Measurements from ENCODE around the gene NEIL3.
"Not testable (repeated sequence)": the region's sequence is repeated elsewhere in the genome, so short reads cannot be mapped to it uniquely, and the experiment has no call there.

The NEIL3 gene

DNA sequence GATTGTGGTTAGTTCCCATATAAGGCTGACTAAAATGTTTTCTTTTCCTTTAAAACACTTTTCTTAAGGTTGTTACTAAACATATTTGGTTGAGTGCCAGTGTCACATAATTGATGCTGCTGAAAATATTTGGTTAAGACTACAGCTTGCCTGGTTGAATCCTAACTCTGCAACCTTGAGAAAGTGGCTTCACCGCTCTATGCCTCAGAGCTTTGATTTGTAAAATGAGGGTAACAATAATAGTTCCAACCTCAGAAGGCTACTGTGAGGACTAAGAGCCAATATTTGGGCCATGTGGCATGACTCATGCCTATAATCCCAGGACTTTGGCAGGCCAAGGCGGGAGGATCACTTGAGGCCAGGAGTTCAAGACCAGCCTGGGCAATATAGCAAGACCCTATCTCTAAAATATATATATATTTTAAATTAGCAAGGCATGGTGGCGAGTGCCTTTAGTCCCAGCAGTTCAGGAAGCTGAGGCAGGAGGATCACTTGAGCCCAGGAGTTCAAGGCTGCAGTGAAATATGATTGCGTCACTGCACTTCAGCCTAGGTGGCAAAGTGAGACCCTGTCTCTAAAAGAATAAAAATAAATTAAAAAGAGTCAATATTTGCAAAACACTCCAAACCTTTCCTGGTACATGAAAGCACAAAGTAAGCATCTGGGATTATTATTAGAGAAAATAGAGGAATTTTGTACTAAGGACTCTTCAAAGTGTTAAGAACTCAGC, 7.1 kb upstream of the NEIL3 start:
- no peak for DNase-seq

DNA sequence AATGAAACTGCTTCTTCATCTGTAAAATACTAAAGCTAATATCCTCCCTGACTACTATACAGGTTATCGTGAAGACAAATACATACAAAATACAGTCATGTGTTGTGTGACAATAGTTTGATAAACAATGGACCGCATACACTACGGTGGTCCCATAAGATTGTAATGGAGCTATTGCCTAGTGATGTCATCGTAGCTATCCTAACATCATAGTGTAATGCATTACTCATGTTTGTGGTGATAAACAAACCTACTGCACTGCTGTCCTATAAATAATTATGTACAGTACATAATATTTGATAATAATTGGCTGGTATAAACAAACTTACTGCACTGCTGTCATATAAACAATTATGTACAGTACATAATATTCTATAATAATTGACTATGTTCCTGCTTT, 5.6 kb upstream of the NEIL3 start:
- no peak for DNase-seq

DNA sequence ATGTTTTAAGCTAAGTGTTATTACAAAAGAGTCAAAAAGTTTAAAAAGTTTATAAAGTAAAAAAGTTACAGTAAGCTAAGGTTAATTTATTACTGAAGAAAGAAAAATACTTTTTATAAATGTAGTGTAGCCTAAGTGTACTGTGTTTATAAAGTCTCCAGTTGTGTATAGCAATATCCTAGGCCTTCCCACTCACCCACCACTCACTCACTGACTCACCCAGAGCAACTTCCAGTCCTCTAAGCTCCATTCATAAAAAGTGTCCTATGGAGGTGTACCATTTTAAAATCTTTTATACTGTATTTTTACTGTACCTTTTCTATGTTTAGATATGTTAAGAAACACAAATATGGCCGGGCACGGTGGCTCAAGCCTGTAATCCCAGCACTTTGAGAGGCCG, 4.8 kb upstream of the NEIL3 start:
- DNase-seq: not testable (repeated sequence)

DNA sequence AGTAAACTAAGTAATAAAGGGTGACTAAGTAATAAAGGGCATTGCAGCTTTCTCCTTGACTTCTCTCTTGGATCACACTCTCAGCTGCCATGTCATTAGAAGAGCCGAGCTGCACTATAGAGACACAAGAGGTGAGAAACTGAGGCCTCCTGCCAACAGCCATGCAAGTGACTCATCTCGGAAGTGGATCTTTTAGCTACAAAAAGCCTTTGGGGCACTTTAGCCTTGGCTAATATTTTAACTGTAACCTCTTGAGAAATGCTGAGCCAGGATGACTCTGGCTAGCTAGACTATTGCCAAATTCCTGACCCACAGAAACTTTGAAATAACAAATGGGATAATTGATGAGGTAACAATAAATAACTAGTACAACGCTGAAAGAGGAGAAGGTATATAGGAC, 1.5 kb upstream of the NEIL3 start:
- DNase-seq: no peak

DNA sequence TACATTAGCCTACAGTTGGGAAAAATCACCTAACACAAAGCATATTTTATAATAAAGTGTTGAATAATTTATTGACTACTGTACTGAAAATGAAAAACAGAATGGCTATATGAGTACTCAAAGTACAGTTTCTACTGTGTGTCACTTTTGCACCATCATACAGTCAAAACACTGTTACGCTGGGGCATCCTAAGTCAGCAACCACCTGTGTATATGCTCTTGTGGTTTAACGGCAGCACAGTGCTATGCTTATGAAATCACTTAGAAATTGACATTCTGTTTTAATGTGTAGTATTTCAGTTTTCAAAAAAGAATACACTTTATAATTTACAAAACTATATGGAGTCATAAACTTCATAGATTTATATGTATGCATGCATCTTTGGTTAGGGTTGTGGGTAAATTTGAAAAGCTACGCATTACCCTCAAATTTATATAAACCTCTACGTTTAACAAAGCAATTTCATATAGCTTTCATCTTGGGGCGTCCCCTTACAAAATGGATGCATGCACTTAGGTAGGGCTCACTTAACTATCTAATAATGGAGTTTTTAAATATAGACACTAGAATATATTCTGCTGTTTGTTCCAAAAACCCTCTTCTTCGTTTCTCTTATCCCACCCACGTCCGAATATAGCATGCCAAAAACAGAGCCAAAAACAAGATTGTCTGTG, 690 bp upstream of the NEIL3 start:
- DNase-seq: peak; percentile 8

DNA sequence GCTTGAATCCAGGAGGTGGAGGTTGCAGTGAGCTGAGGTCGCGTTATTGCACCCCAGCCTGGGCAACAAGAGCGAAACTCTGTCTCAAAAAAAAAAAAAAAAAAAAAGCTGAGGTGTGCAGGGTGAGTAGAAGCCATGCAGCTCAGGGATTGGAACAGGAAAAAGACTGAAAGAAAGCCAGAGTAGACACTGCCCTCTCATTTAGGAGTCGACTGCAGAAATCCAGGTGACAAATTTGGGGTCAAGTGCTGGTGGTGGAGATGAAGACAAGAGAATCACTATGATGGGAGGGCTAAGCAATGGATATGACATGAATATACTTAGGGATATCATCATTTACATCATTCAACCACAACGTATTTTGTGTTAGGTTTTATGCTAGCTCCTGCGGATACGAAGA, 1.9 kb downstream of the NEIL3 start:
- DNase-seq: no peak

DNA sequence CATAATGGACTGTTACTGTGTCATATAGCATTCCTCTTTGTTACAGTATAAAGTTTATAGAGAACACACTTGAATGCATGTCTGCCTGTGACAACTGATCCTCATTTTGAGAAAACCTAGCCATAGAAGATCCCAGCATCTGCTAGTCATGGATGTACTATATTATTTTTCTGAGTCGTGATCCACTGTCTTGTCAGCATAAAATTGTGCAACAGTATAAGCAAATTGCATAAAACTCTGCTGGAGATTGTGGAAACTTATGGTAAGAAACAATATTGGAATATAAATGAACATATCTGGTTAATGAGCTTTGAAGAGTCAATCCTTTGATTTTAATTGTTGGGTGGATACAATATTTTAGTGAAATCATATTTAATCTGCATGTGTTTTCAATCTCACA, 3.6 kb downstream of the NEIL3 start:
- no peak for DNase-seq

DNA sequence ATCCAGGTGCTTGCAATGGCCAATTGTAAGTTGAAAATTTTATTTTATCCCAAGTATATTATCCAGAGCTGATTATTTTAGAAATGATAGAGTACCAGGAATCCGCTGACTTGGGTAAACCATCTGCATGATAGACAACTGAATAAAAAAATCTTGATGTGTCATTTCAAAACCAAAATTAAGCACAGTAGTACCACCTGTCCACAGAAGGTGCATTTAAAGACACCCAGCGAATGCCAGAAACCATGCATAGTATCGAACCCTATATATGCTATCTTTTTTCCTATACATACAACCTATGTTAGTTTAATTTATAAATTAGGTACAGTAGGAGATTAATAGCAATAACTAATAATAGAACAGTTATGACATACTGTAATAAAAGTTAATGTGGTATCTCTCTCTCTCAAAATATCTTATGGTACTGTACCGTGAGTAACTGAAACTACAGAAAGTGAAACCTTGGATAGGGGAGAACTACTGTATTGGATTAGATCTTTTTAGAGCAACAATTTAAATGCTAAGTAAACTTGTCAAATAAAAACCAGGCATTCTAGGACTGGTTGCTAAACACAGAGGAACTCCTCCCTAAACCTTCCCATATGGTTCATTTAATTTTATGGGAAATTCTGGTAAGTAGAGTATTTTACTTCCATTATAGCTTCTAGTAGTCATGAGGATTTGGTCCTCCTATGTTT, 6.2 kb downstream of the NEIL3 start:
- DNase-seq: no peak

DNA sequence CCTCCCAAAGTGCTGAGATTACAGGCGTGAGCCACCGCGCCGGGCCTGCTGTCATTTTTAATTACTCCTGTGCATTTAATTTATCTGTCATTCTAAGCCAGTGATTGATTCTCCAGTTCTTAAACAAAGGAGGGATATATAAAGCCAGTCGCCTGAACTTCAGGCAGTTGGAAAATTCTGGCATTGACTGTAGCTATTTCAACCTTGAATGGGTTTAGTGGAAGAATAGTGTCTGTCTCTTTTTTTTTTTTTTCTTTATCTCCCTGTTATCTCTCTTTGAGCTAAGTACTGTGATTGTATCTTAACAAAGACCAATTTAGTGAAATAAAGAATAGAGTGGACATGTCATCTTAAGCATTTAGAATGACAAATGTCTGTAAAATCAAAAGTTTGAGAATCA, 11.0 kb downstream of the NEIL3 start:
- DNase-seq: no peak

DNA sequence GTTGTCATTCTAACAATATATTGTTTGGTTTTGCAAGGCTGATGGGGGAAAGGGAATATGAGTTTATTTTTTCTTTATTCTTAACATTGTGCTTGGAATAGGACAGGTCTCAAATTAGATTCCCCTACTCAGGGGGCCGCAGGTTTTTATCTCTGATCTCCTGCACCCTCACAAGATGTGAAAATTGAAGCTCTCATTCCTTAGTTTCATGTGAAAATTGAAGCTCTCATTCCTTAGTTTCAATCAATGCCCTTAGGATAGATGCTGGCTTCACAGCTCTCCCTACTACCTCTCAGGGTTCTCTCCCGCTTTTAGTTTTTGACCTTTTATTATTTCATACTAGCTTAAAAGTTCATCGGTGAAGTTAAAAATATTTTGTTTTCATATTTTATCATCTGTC, 12.0 kb downstream of the NEIL3 start:
- DNase-seq: no peak

DNA sequence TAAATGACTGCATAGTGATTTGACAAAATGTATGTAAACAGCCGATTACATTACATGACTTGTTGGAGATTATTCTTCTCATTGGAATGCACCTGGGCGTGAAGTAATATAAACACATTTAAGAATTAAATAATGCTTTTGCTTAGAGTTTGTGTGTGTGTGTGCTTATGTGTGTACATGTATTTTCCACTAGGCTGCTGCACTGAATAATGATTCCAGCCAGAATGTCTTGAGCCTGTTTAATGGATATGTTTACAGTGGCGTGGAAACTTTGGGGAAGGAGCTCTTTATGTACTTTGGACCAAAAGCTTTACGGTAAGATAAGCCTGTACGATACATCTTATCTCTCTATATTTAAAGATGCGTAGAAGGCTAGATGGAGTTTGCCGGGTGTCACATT, 12.6 kb downstream of the NEIL3 start:
- DNase-seq: no peak

DNA sequence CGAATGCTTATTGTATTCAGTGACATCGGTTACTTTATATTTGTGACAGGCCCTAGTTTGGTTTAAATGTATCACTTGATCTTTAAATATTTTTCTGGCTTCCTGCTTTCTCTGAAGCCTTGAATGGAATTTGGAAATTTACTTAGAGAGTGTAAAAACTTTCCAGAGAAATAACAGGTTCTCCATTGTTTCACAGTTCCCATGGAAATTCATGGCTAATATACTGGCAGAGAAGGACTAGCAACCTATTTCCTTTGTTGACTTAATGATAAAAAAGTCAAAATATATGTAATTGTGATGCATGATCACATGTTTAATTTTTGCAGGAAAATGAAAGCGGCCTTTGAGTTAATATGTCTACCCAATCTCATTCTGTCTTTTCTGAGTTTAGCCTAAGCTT, 13.2 kb downstream of the NEIL3 start:
- no peak for DNase-seq

DNA sequence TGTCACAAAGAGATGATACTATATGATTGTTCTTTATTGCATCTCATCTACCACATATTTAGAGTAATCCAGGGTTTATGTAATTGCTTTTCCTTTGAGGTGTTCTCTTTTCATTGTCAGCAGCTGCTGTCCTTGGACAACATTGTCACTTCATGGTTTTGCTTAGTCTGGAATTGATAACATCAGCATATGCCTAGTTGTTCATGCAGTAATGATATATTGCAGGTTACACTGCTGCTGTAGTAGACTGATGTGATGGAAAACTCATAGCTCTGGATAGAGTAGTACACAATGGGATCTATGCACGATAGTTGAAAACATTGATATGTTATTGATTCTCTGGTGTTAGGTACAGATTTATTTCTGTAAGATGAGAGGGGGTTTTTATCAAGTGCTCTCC, 13.7 kb downstream of the NEIL3 start:
- DNase-seq: no peak

DNA sequence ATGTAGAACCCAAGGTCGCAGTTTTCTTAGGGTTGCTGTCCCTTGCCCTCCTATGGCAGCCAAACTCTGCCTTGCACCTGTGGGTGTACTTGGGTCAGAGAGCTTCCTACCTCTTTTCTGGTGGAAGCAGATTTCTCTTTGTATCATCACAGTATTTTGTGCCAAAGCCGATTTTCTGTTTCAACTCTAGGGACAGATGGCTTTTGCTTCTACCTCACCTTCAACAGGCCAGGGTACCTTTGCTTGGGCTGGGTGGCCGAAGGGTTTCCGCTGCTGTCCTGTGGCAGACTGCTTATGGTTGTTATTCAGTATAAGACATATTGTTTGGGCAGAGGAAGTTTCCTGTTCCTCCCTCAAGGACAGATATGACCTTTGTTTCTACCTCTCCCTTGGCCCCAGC, 22.4 kb downstream of the NEIL3 start:
- DNase-seq: no peak

DNA sequence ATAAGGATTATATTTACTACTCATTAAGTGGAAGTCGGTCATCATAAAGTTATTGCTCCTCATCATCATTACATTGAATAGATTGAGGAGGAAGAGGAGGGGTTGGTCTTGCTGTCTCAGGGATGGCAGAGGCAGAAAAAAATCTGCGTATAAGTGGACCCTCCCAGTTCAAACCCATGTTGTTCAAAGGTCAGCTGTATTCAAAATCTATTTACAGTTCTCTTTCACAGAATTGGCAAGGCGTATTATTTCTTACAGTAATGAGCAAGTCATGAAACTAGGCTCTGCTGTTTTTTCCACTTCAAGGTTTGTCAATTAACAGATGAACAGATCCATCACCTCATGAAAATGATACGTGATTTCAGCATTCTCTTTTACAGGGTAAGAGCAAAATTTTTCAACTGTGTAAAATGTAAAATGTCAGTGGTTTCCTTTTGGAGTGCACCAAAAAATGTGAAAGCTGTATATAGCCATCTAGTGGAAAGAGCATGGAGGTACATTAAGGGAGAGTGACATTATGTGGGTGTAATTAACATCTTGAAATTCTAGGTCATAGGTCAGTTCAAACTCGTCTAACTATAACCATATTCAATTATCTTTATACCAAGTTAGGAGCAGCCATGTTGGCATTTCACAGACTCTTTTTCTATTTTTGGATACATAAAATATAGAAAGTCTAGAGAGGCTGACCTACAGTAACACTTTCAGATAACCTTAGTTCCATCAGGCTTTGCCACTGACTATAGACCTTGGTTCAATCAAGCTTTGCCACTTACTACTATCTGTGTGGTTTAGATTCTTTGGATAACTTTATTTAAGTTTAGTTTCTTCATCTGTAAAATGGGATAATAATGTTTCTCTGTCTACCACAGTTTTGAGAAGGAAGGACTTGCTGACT, 30.1 kb downstream of the NEIL3 start:
- no peak for DNase-seq

DNA sequence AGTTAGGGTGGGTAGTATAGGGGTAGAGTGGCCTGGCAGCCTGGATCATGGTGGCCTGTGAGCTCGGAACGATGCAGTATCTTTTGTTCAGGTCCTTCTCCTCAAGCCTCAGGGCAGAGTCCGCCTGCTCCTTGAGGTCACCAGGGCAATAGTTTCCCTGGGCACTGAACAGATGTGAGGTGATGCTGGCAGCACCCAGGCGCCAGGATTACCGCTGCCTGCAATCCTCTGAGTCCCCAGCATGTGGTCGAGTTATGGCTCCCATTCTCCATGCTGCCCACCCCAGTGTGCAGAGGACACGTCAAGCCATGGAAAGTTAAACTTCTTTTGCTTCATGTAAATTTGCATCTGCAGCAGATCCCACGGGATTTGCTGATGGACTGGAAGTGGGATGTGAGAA, 38.7 kb downstream of the NEIL3 start:
- DNase-seq: no peak

DNA sequence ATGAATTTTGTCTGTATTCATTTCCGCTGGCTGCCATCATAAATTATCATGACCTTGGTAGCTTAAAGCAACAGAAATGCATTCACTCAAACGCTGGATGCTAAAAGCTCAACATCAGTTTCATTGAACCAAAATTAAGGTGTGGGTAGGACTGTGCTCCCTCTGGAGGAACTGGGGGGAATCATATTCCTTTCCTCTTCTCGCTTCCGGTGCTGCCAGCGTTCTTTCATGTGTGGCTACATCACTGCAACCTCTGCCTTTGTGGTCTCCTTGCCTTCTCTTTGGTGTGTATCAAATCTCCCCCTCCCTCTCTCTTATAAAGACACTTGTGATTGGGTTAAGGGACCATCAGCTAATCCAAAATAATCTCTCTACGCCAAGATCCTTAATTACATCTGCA, 39.5 kb downstream of the NEIL3 start:
- no peak for DNase-seq

DNA sequence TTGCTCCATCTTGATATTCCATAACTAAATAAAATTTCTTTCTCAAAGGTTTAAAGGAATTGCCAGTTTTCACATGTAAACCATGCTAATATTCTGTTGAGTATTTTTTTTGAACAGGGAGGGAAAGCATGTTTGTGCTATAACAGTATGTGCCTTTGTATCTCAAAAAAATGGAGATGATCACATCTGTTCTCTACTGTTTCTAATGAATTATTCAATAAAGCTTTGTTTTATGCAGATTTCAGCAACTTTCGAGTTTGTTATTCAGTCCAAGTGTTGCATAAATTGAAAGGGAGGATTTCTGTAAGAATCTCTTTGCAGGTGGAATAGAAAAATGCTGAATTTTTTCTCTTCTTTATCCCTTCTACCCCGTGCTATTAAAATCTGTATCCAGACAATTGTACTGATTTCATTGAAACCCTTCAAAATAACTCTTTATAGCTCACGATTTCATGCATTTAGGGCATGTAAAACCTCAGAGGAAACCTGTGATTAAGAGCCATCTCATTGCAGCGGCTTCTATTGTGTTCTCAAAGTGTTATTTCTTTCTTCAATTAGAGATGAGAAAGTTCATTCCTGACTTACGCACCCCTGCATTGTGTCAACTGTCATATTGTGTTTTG, 42.1 kb downstream of the NEIL3 start:
- DNase-seq: no peak

DNA sequence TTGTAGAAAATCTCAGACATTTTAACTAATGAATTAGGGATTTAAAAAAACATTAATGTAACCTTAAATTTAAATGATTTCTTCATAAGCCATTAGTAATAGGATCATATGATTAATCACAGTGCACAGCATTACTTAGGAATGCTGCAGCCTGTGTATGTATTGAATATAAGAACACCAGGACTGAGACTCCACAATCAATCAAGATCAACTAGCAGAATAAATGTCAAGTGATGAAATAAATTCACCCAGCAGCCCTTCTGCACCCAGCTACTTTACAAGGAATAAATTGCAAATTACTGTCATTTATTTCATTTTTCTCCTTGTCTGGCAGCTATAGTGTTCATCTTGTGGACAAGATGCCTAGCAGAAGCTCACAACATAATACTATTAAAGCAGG, 46.5 kb downstream of the NEIL3 start:
- no peak for DNase-seq

DNA sequence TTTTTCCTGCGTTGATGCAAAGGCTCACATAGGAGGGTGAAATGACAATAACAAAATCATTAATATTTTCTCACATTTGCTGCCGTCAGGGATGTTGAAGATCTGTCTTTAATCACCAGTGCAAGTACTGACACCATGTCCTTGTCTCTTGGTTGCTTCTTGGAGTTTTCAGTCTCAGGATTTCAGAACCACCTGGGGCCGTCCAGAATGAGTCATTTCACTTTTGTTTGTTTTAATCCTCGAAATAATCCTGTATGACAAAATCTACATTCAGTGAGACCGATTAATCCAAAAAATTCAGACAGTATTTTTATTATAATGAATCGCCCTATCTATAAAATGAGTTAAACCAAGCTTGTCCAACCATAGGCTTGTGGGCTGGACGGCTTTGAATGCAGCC, 47.2 kb downstream of the NEIL3 start:
- no peak for DNase-seq

DNA sequence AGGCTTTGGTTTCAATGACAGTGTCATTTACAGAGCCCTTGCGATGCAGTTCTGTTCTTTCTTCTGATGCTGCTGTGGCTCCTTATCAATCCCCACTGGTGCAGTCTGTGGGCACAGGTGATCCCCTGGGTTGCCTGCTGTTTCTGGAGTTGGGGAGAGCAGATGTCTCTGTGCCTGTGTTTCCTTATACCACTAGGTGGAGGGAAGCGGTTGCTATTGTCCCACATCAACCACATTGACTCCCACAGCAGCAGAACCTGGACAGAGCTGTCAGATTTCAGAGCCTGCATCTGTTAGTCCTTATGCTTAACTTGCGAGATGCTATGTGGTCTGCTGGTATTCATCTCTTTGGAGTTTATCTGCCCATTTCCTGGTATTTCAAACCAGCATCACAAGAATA, 57.7 kb downstream of the NEIL3 start:
- DNase-seq: peak; percentile 7

DNA sequence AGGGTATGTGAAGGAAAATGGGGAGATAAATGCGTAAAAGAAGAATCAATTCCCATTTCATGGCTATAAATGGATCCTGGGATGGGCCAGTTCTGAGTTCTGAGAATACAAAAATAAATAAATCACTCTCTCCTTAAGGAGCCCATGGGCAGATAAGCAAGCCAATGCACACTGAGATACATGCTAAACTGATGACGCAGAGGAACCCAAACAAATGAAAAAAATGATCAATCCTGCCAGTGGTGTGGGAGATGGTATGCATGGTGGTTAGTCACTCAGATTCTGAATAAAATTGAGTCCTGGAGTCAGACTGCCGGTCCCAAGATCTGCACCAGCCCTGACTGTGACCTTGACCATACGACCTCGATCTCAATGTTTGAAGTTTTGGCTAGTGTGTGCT, 59.7 kb downstream of the NEIL3 start:
- no peak for DNase-seq

DNA sequence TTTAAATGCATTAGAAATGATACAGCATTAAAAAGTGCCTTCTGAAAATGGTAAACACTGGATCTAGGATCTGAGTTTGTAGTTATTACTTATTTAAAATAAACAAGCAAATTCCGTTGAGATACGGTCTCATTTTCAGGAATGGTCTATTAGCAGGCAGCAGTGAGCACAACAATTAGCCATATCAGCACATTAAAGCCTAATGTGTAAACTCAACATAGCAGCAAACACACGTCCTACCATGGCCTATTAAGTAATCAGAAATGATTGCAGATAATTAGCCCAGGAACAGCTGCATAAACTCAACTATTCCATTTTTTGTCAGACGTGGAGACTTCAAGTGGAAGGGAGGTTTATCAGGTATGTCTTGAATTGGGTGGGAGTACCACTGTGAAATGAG, 61.8 kb downstream of the NEIL3 start:
- DNase-seq: no peak
